H9 (cell line): ENCODE data around the gene NUP210L. TPM values are rescaled to one million over a fixed set of nuclear protein-coding genes. Genes with fewer than 3 reads are reported as not detected.
A peak's percentile ranks its signal among the peaks of the same experiment; 100 is the strongest.

Source experiments
- DNase-seq: peaks from one replicate; pipeline ENCODE4 v3.0.0-alpha.2; 2017
- H2AFZ ChIP-seq: one replicate; pipeline ENCODE4 v1.6.1; 2013; ENCODE audit warnings: mild to moderate bottlenecking, low read length, control low read depth, moderate library complexity
- H2AK5ac ChIP-seq: 2 replicates; pipeline ENCODE4 v1.6.1; 2013; ENCODE audit warnings: low read length, control low read depth, mixed read lengths; ENCODE audit not compliant: insufficient read length
- H2BK120ac ChIP-seq: one replicate; pipeline ENCODE4 v1.6.1; 2013; ENCODE audit warnings: low read depth, mild to moderate bottlenecking, low read length, control low read depth, inconsistent platforms; ENCODE audit not compliant: poor library complexity, severe bottlenecking
- H2BK12ac ChIP-seq: 2 replicates; pipeline ENCODE4 v1.6.1; 2013; ENCODE audit warnings: low read length, control low read depth, mixed read lengths, low read depth; ENCODE audit not compliant: insufficient read length
- H2BK15ac ChIP-seq: 2 replicates; pipeline ENCODE4 v1.6.1; 2013; ENCODE audit warnings: low read depth, low read length, control low read depth
- H2BK20ac ChIP-seq: one replicate; pipeline ENCODE4 v1.6.1; 2013; ENCODE audit warnings: low read depth, mild to moderate bottlenecking, low read length, control low read depth, inconsistent platforms; ENCODE audit not compliant: poor library complexity, severe bottlenecking
- H2BK5ac ChIP-seq: 2 replicates; pipeline ENCODE4 v1.6.1; 2013; ENCODE audit warnings: low read length, control low read depth, mixed read lengths; ENCODE audit not compliant: insufficient read length
- H3K14ac ChIP-seq: 2 replicates; pipeline ENCODE4 v1.6.1; 2013; ENCODE audit warnings: low read length, control low read depth; ENCODE audit not compliant: insufficient read depth
- H3K18ac ChIP-seq: 2 replicates; pipeline ENCODE4 v1.6.1; 2013; ENCODE audit warnings: low read depth, mild to moderate bottlenecking, mixed read lengths, low read length, control low read depth; ENCODE audit not compliant: insufficient read length
- H3K23ac ChIP-seq: 2 replicates; pipeline ENCODE4 v1.6.1; 2013; ENCODE audit warnings: low read length, control low read depth, mixed read lengths, low read depth; ENCODE audit not compliant: insufficient read length
- H3K23me2 ChIP-seq: 2 replicates; pipeline ENCODE4 v1.6.1; 2013; ENCODE audit warnings: low read depth, mild to moderate bottlenecking, mixed read lengths, low read length, control low read depth; ENCODE audit not compliant: insufficient read length, poor library complexity, severe bottlenecking
- H3K27ac ChIP-seq: 2 replicates; pipeline ENCODE4 v1.5.1; 2013; ENCODE audit warnings: low read length, control low read depth, mixed read lengths, low read depth; ENCODE audit not compliant: insufficient read length
- H3K27me3 ChIP-seq: 2 replicates; pipeline ENCODE4 v1.6.1; 2013; ENCODE audit warnings: low read length, control low read depth, inconsistent platforms; ENCODE audit not compliant: insufficient read depth
- H3K4ac ChIP-seq: 2 replicates; pipeline ENCODE4 v1.6.1; 2013; ENCODE audit warnings: low read depth, mild to moderate bottlenecking, control low read depth, inconsistent platforms, low read length, moderate library complexity
- H3K4me1 ChIP-seq: 2 replicates; pipeline ENCODE4 v1.6.1; 2013; ENCODE audit warnings: low read length, control low read depth, inconsistent platforms; ENCODE audit not compliant: insufficient read depth
- H3K4me2 ChIP-seq: 2 replicates; pipeline ENCODE4 v1.6.1; 2013; ENCODE audit warnings: low read length, control low read depth, mixed read lengths; ENCODE audit not compliant: insufficient read length, insufficient read depth
- H3K56ac ChIP-seq: 2 replicates; pipeline ENCODE4 v1.6.1; 2013; ENCODE audit warnings: low read depth, mild to moderate bottlenecking, mixed read lengths, low read length, control low read depth; ENCODE audit not compliant: insufficient read length
- H3K79me1 ChIP-seq: 2 replicates; pipeline ENCODE4 v1.6.1; 2013; ENCODE audit warnings: low read depth, mild to moderate bottlenecking, moderate library complexity, low read length, control low read depth, inconsistent platforms; ENCODE audit not compliant: insufficient read depth, poor library complexity, severe bottlenecking
- H3K79me2 ChIP-seq: 2 replicates; pipeline ENCODE4 v1.6.1; 2013; ENCODE audit warnings: low read length, control low read depth, inconsistent platforms; ENCODE audit not compliant: insufficient read depth
- H3K9ac ChIP-seq: 2 replicates; pipeline ENCODE4 v1.6.1; 2013; ENCODE audit warnings: low read length, control low read depth, mixed read lengths; ENCODE audit not compliant: insufficient read length; ENCODE audit errors: extremely low read depth
- H3K9me3 ChIP-seq: one replicate; pipeline ENCODE4 v1.6.1; 2013; ENCODE audit warnings: low read depth, low read length, inconsistent platforms; ENCODE audit not compliant: control insufficient read depth
- H3T11ph ChIP-seq: one replicate; pipeline ENCODE4 v1.6.1; 2013; ENCODE audit warnings: mild to moderate bottlenecking, low read length, control low read depth, inconsistent platforms
- H4K20me1 ChIP-seq: one replicate; pipeline ENCODE4 v1.6.1; 2013; ENCODE audit not compliant: control insufficient read depth, insufficient read length, insufficient read depth
- H4K5ac ChIP-seq: 2 replicates; pipeline ENCODE4 v1.6.1; 2013; ENCODE audit warnings: low read depth, mild to moderate bottlenecking, mixed read lengths, low read length, control low read depth; ENCODE audit not compliant: insufficient read length
- H4K8ac ChIP-seq: replicated peaks from 2 replicates; pipeline ENCODE4 v1.6.1; 2013; ENCODE audit warnings: low read length, control low read depth, mixed read lengths, low read depth; ENCODE audit not compliant: insufficient read length
- H4K91ac ChIP-seq: 2 replicates; pipeline ENCODE4 v1.6.1; 2013; ENCODE audit warnings: low read depth, mild to moderate bottlenecking, moderate library complexity, mixed read lengths, low read length, control low read depth; ENCODE audit not compliant: insufficient read length
- H3K27ac Mint-ChIP-seq, 3 experiments: 2 replicates in 2 of 3; 3 replicates in 1 of 3; pipeline ENCODE4 v1.8.0; 2020 to 2021; ENCODE audit warnings: mixed read lengths in 3 of 3, mild to moderate bottlenecking in 1 of 3, moderate library complexity in 1 of 3
- H3K27me3 Mint-ChIP-seq: 2 replicates; pipeline ENCODE4 v1.8.0; 2021; ENCODE audit warnings: low read depth, mild to moderate bottlenecking, moderate library complexity, mixed read lengths
- H3K36me3 Mint-ChIP-seq, 3 experiments: 2 replicates in 2 of 3; 3 replicates in 1 of 3; pipeline ENCODE4 v1.8.0; 2020 to 2021; ENCODE audit warnings: low read depth in 3 of 3, mixed read lengths in 3 of 3; ENCODE audit not compliant: insufficient read depth in 1 of 3
- H3K4me1 Mint-ChIP-seq, 2 experiments: 2 replicates each; pipeline ENCODE4 v1.8.0; 2020; ENCODE audit warnings: mixed read lengths in 2 of 2
- H3K4me3 Mint-ChIP-seq, 2 experiments: 2 replicates in 1 of 2; 3 replicates in 1 of 2; pipeline ENCODE4 v1.8.0; 2020 to 2021; ENCODE audit warnings: mild to moderate bottlenecking in 2 of 2, mixed read lengths in 2 of 2, moderate library complexity in 1 of 2
- H3K9me3 Mint-ChIP-seq, 2 experiments: 2 replicates in 1 of 2; 3 replicates in 1 of 2; pipeline ENCODE4 v1.8.0; 2020; ENCODE audit warnings: mild to moderate bottlenecking in 2 of 2, mixed read lengths in 2 of 2, moderate library complexity in 1 of 2
- CTCF ChIP-seq: fragments of 200-600 bp; sonication (generic); conservative IDR thresholded peaks from 3 replicates; pipeline ENCODE4 v1.8.0; 2021; ENCODE audit warnings: antibody characterized with exemption, mild to moderate bottlenecking
- WGBS: extraction: QIAGEN DNeasy Blood & Tissue Kit; methylation state at CpG from one replicate; pipeline ENCODE4 v1.1.7; 2013; ENCODE audit warnings: missing lambda C conversion rate, low lambda C conversion rate, mixed read lengths; ENCODE audit not compliant: insufficient read length; ENCODE audit errors: extremely low coverage; 5-methylcytosine and 5-hydroxymethylcytosine counted together
- total RNA-seq: library from RNA; stranded (reverse); gene quantifications from 2 replicates; pipeline ENCODE4 v1.2.1, GENCODE V29; 2021

The NUP210L gene
- total RNA-seq, 1 experiment from 2014 or later, result 0.04 TPM

- Mint-ChIP-seq H3K4me1 (peaks cover 48 to 63% of the 10 kb centered on the region in 2 experiments), H3K4me3 (peak overlapping the region; percentile 50 to 100), H3K9me3 (no peaks in the 10 kb centered on the region; a peak in 2 of 5 replicates), H3K36me3 (peaks cover 39 to 62% (median 45%) of the 10 kb centered on the region in 3 experiments), H3K27ac (peak overlapping the region; percentile 56 to 94 (median 72); a peak in 6 of 7 replicates), H3K27me3 (peaks cover 4% of the 10 kb centered on the region)
- peaks cover 5% of the 10 kb centered on the region; the same call in 1 of the 2 replicates for H3K4me1 ChIP-seq
- peaks cover 69% of the 10 kb centered on the region for H3K79me2 ChIP-seq
- no peak overlapping the region for H4K5ac ChIP-seq
- no peak overlapping the region for H4K8ac ChIP-seq
- H3K27me3 ChIP-seq, result no peaks in the 10 kb centered on the region
- no peak for TF ChIP-seq CTCF
- H3K18ac ChIP-seq, result no peak overlapping the region
- no peak overlapping the region for H2BK12ac ChIP-seq
- no peak overlapping the region for H2BK15ac ChIP-seq
- H3K27ac ChIP-seq, result no peak overlapping the region
- no peak overlapping the region for H4K91ac ChIP-seq
- H3K9me3 ChIP-seq, result no peaks in the 10 kb centered on the region
- H3K14ac ChIP-seq, result no peak overlapping the region
- DNase-seq, result no peak
- H2AFZ ChIP-seq, result no peak overlapping the region
- H2BK20ac ChIP-seq, result no peak overlapping the region
- H3K4ac ChIP-seq, result no peak overlapping the region
- no peak overlapping the region for H3K56ac ChIP-seq
- H3T11ph ChIP-seq, result no peak overlapping the region
- peaks cover 7% of the 10 kb centered on the region for H3K79me1 ChIP-seq
- no peaks in the 10 kb centered on the region for H4K20me1 ChIP-seq
- WGBS, result no CpG with 5 or more reads among the region's 3 CpGs
- H3K4me2 ChIP-seq, result peak overlapping the region; percentile 100
- H2BK120ac ChIP-seq, result no peak overlapping the region
- peaks cover 9% of the 10 kb centered on the region for H3K23me2 ChIP-seq
- H2BK5ac ChIP-seq, result no peak overlapping the region
- H3K9ac ChIP-seq, result no peak overlapping the region
- no peak overlapping the region for H3K23ac ChIP-seq
- H2AK5ac ChIP-seq, result no peak overlapping the region
These were observed 25.2 kb upstream of the NUP210L start for GRCh38 chr1:154179946-154180687.
